H1 (cell line): Measurements from ENCODE around the gene ARHGEF2. TPM values are rescaled to one million over a fixed set of nuclear protein-coding genes. Genes with fewer than 3 reads are reported as not detected.

ENCODE experiments used
- CTCF ChIA-PET: fragments of 300-600 bp; sonication (Branson Sonifier 250); formaldehyde crosslinking; loops from one replicate; lab custom pipeline; 2021; ENCODE audit not compliant: partially characterized antibody; lab: Charles Lee
- POLR2A ChIA-PET: fragments of 300-600 bp; sonication (Branson Sonifier 250); formaldehyde crosslinking; loops from one replicate; lab custom pipeline; 2021; ENCODE audit warnings: inconsistent platforms; ENCODE audit not compliant: partially characterized antibody; lab: Charles Lee
- DNase-seq, 2 experiments: peaks; one replicate each; pipeline versions ENCODE4 v3.0.0 to v3.0.0-alpha.2; 2010 to 2022; ENCODE audit warnings: low spot score in 2 of 2, low read depth in 1 of 2, mixed read lengths in 1 of 2
- FAIRE-seq: peaks from 2 replicates; lab custom pipeline; 2011; peaks lifted over from hg19 to GRCh38; lab: Jason Lieb, UNC
- H2AFZ ChIP-seq: 2 replicates; pipeline ENCODE4 v1.8.1; 2012; ENCODE audit warnings: low read length, inconsistent platforms
- H2AK5ac ChIP-seq: 2 replicates; pipeline ENCODE4 v1.6.1; 2013; ENCODE audit warnings: low read depth, low read length
- H2BK120ac ChIP-seq: replicated peaks from 2 replicates; pipeline ENCODE3; 2013; ENCODE audit warnings: low read depth, low read length, inconsistent platforms
- H2BK12ac ChIP-seq: 2 replicates; pipeline ENCODE4 v1.6.1; 2013; ENCODE audit warnings: low read depth, low read length
- H2BK15ac ChIP-seq: 2 replicates; pipeline ENCODE4 v1.6.1; 2013; ENCODE audit warnings: low read length
- H2BK20ac ChIP-seq: 2 replicates; pipeline ENCODE4 v1.6.1; 2013; ENCODE audit warnings: low read length
- H2BK5ac ChIP-seq: 2 replicates; pipeline ENCODE4 v1.6.1; 2013; ENCODE audit warnings: low read depth, low read length
- H3K14ac ChIP-seq: 2 replicates; pipeline ENCODE4 v1.6.1; 2013; ENCODE audit warnings: inconsistent platforms; ENCODE audit not compliant: insufficient read length
- H3K18ac ChIP-seq: 2 replicates; pipeline ENCODE4 v1.6.1; 2013; ENCODE audit warnings: low read length; ENCODE audit errors: extremely low read depth
- H3K23ac ChIP-seq: 2 replicates; pipeline ENCODE4 v1.6.1; 2013; ENCODE audit warnings: inconsistent platforms; ENCODE audit not compliant: insufficient read length
- H3K23me2 ChIP-seq: 2 replicates; pipeline ENCODE4 v1.6.1; 2013; ENCODE audit warnings: low read depth, low read length
- H3K27ac ChIP-seq: 2 replicates; pipeline ENCODE4 v1.6.1; 2011; ENCODE audit warnings: low read depth, low read length, inconsistent platforms
- H3K27me3 ChIP-seq, 4 experiments: replicated peaks in 1 of 4; 1 replicate in 1 of 4; 2 replicates in 3 of 4; pipeline versions ENCODE4 v1.6.1 to v1.8.1; 2011 to 2013; ENCODE audit warnings: low read length in 3 of 4, mild to moderate bottlenecking in 3 of 4, inconsistent platforms in 2 of 4, mixed read lengths in 2 of 4, moderate library complexity in 1 of 4; ENCODE audit not compliant: control insufficient read depth in 3 of 4, insufficient read depth in 3 of 4; ENCODE audit errors: extremely low read depth in 1 of 4
- H3K36me3 ChIP-seq, 4 experiments: 2 replicates each; pipeline versions ENCODE4 v1.6.1 to v1.8.1; 2011 to 2013; ENCODE audit warnings: mild to moderate bottlenecking in 4 of 4, low read length in 3 of 4, moderate library complexity in 2 of 4, control low read depth in 1 of 4, inconsistent platforms in 1 of 4; ENCODE audit not compliant: insufficient read depth in 4 of 4, control insufficient read depth in 2 of 4
- H3K4ac ChIP-seq: replicated peaks from 2 replicates; pipeline ENCODE3; 2013; ENCODE audit warnings: low read length, low read depth, mixed read lengths, inconsistent platforms; ENCODE audit not compliant: insufficient read length
- H3K4me1 ChIP-seq, 4 experiments: replicated peaks in 1 of 4; 1 replicate in 1 of 4; 2 replicates in 3 of 4; pipeline versions ENCODE4 v1.6.1 to v1.8.1; 2011 to 2013; ENCODE audit warnings: low read length in 3 of 4, inconsistent platforms in 2 of 4, mixed read lengths in 1 of 4; ENCODE audit not compliant: insufficient read depth in 4 of 4, control insufficient read depth in 3 of 4
- H3K4me2 ChIP-seq, 2 experiments: 2 replicates each; pipeline versions ENCODE4 v1.6.1 to v1.8.1; 2011 to 2013; ENCODE audit warnings: low read depth in 2 of 2, low read length in 2 of 2, control low read depth in 1 of 2, inconsistent platforms in 1 of 2, mild to moderate bottlenecking in 1 of 2; ENCODE audit not compliant: insufficient read depth in 1 of 2
- H3K4me3 ChIP-seq, 4 experiments: fragments of 200-600, 300-600 bp in 1 of 4; sonication (generic), shearing (Covaris generic), sonication (Bioruptor Twin) in 1 of 4; 2 replicates each; pipeline versions ENCODE4 v1.5.1 to v1.8.1; 2011 to 2016; ENCODE audit warnings: low read length in 4 of 4, low read depth in 3 of 4, control low read depth in 2 of 4, inconsistent platforms in 2 of 4, mild to moderate bottlenecking in 2 of 4, mixed read lengths in 1 of 4, moderate library complexity in 1 of 4; ENCODE audit not compliant: insufficient read depth in 2 of 4; ENCODE audit errors: extremely low read depth in 1 of 4
- H3K56ac ChIP-seq: replicated peaks from 2 replicates; pipeline ENCODE3; 2013; ENCODE audit warnings: low read depth, mild to moderate bottlenecking, mixed read lengths, low read length, inconsistent platforms; ENCODE audit not compliant: insufficient read length
- H3K79me1 ChIP-seq: 2 replicates; pipeline ENCODE4 v1.6.1; 2013; ENCODE audit warnings: low read depth, low read length, control low read depth
- H3K79me2 ChIP-seq, 2 experiments: 2 replicates each; pipeline versions ENCODE4 v1.6.1 to v1.8.1; 2012 to 2013; ENCODE audit warnings: low read length in 2 of 2, mild to moderate bottlenecking in 2 of 2, inconsistent platforms in 1 of 2; ENCODE audit not compliant: insufficient read depth in 2 of 2, control insufficient read depth in 1 of 2
- H3K9ac ChIP-seq, 4 experiments: replicated peaks in 1 of 4; 1 replicate in 1 of 4; 2 replicates in 3 of 4; pipeline versions ENCODE4 v1.6.1 to v1.8.1; 2011 to 2013; ENCODE audit warnings: low read depth in 3 of 4, low read length in 3 of 4, control low read depth in 2 of 4, mild to moderate bottlenecking in 2 of 4, moderate library complexity in 2 of 4, inconsistent platforms in 1 of 4; ENCODE audit errors: extremely low read depth in 1 of 4
- H3K9me3 ChIP-seq, 2 experiments: 2 replicates each; pipeline versions ENCODE4 v1.6.1 to v1.8.1; 2012 to 2013; ENCODE audit warnings: mild to moderate bottlenecking in 2 of 2, moderate library complexity in 2 of 2, control low read depth in 1 of 2, inconsistent platforms in 1 of 2, low read depth in 1 of 2, low read length in 1 of 2, mixed read lengths in 1 of 2; ENCODE audit not compliant: insufficient read depth in 2 of 2
- H4K20me1 ChIP-seq, 2 experiments: replicated peaks in 1 of 2; 2 replicates each; pipeline versions ENCODE3 to v1.8.1; 2011 to 2013; ENCODE audit warnings: inconsistent platforms in 2 of 2, low read length in 2 of 2, mild to moderate bottlenecking in 1 of 2; ENCODE audit not compliant: insufficient read depth in 2 of 2, control insufficient read depth in 1 of 2
- H4K5ac ChIP-seq: 2 replicates; pipeline ENCODE4 v1.6.1; 2013; ENCODE audit warnings: low read length, low read depth, mixed read lengths, inconsistent platforms; ENCODE audit not compliant: insufficient read length
- H4K8ac ChIP-seq: 2 replicates; pipeline ENCODE4 v1.8.0; 2013; ENCODE audit warnings: mild to moderate bottlenecking, moderate library complexity, low read length, inconsistent platforms; ENCODE audit not compliant: insufficient read depth; ENCODE audit errors: extremely low read depth
- H4K91ac ChIP-seq: replicated peaks from 2 replicates; pipeline ENCODE3; 2013; ENCODE audit warnings: low read length, mixed read lengths, inconsistent platforms; ENCODE audit not compliant: insufficient read length
- ASH2L ChIP-seq: fragments of 200-600, 300-600 bp; sonication (generic); IDR thresholded peaks from one replicate; pipeline ENCODE4 v1.7.1; 2017; ENCODE audit warnings: low read length
- JUND ChIP-seq: IDR thresholded peaks from 2 replicates; pipeline ENCODE4 v1.6.1; 2011; ENCODE audit warnings: mild to moderate bottlenecking, improper control_type of control experiment, low read length
- KDM5A ChIP-seq: fragments of 200-600 bp; IDR thresholded peaks from 2 replicates; pipeline ENCODE4 v1.7.1; 2012; ENCODE audit warnings: mild to moderate bottlenecking, low read length, inconsistent platforms, mixed read lengths
- SIN3A ChIP-seq, 2 experiments: IDR thresholded peaks in 1 of 2; conservative IDR thresholded peaks in 1 of 2; 2 replicates each; pipeline ENCODE4 v1.6.1; 2011 to 2012; ENCODE audit warnings: low read length in 2 of 2, improper control_type of control experiment in 1 of 2, low read depth in 1 of 2, mild to moderate bottlenecking in 1 of 2
- SIX5 ChIP-seq: IDR thresholded peaks from 2 replicates; pipeline ENCODE4 v1.6.1; 2011; ENCODE audit warnings: mild to moderate bottlenecking, low read depth, low read length
- TAF7 ChIP-seq: optimal IDR thresholded peaks from 2 replicates; pipeline ENCODE3; 2011; ENCODE audit warnings: low read depth, mild to moderate bottlenecking, inconsistent platforms, low read length, moderate library complexity, borderline replicate concordance
- TBP ChIP-seq: IDR thresholded peaks from 2 replicates; pipeline ENCODE4 v1.6.1; 2011; ENCODE audit warnings: low read depth, low read length, improper control_type of control experiment
- WGBS, 2 experiments: shearing (Covaris generic) in 1 of 2; methylation state at CpG; one replicate each; pipeline versions ENCODE4 v1.1.6 to v1.1.7; 2013 to 2015; ENCODE audit warnings: low lambda C conversion rate in 2 of 2, mixed read lengths in 2 of 2, inconsistent platforms in 1 of 2, low coverage in 1 of 2, missing lambda C conversion rate in 1 of 2; ENCODE audit not compliant: insufficient replicate concordance in 2 of 2, insufficient coverage in 1 of 2, insufficient read length in 1 of 2; ENCODE audit errors: extremely low coverage in 1 of 2, missing lambda C conversion rate in 1 of 2; 5-methylcytosine and 5-hydroxymethylcytosine counted together
- polyA plus RNA-seq, 7 experiments: library from polyadenylated mRNA; depleted of rRNA in 3 of 7; stranded (reverse) in 5 of 7; unstranded in 2 of 7; fragments of >200 nt in 5 of 7; fragments of 200-250 nt in 2 of 7; gene quantifications; 1 replicate in 5 of 7; 2 replicates in 1 of 7; 4 replicates in 1 of 7; pipeline versions ENCODE4 v1.2.1 to v1.2.3, GENCODE V29; 2011 to 2013; ENCODE audit warnings: missing spikeins in 2 of 7, mixed read lengths in 2 of 7
- total RNA-seq: library from RNA; stranded (reverse); fragmentation: NEBNext Ultra II Directional; extraction: Animal tissue kit (Norgen Biotek cat#: 25700); gene quantifications from 2 replicates; pipeline ENCODE4 v1.2.1, GENCODE V29; 2021

The ARHGEF2 gene
- total and polyA plus RNA-seq, 2 of the 8 experiments (the other 6 are each of a cell fraction or from before 2014, with no cell fraction given): 42.7 to 80.5 TPM

DNA sequence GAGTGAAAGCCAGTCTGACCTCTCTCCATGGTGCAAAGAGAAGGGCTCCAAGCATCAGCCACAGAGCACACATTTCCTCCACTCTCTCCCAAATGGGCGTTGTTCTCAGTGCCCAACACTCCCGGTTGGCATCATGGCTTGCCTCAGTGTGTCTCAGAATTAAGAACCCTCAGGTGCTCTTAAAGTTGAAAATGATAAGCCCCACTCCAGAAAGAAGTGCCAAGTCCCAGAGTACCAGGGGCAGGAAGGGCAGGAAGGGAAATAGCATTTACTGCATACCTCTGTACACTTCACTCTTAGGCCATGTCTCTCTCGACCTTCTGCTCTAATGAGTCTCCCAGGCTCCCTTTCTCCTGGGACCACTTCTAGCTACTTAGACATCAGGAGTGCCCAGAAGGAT, 15.2 kb upstream of the ARHGEF2 start:
- Histone ChIP-seq H3K56ac (no peak overlapping the region), H4K5ac (no peak overlapping the region), H2BK15ac (no peak overlapping the region), H2BK12ac (no peak overlapping the region), H3K4me1 (peaks cover 0 to 7% (median 3%) of the 10 kb centered on the region in 4 experiments; a peak in 4 of 7 replicates), H2BK120ac (no peak overlapping the region), H3K36me3 (no peaks in the 10 kb centered on the region), H3K79me2 (no peaks in the 10 kb centered on the region), H3K4me3 (no peak overlapping the region), H3K4me2 (no peak overlapping the region), H3K14ac (no peak overlapping the region), H4K8ac (no peak overlapping the region), H4K20me1 (no peaks in the 10 kb centered on the region), H3K18ac (no peak overlapping the region), H2BK5ac (no peak overlapping the region; the same call in 1 of the 2 replicates), H3K23me2 (no peaks in the 10 kb centered on the region), H3K23ac (no peak overlapping the region), H3K9me3 (no peaks in the 10 kb centered on the region), H4K91ac (no peak overlapping the region), H3K79me1 (no peaks in the 10 kb centered on the region; the same call in 1 of the 2 replicates), H2AFZ (no peak overlapping the region), H3K27me3 (no peaks in the 10 kb centered on the region), H2BK20ac (no peak overlapping the region), H2AK5ac (no peak overlapping the region), H3K9ac (no peak overlapping the region), H3K27ac (no peak overlapping the region), H3K4ac (no peak overlapping the region)
- CTCF ChIA-PET: interaction anchor here (0.6 to 1.8 kb wide), 8 partner anchors 10 to 149 kb away, joined by 3 to 5 read pairs (median 4); no protein-coding TSS in a partner anchor
- DNase-seq: no peak
- FAIRE-seq: no peak
- POLR2A ChIA-PET: interaction anchor here (0.8 to 19.2 kb wide), 3 partner anchors 10 to 22 kb away, joined by 4 to 282 read pairs (median 4); partner anchors contain the start of gene ARHGEF2
- 97% methylated on average over 3 of the region's 3 CpGs; no CpG with 5 or more reads in 1 of the 2 experiments for WGBS, 2 experiments
- TF ChIP-seq KDM5A: no peak
- no peak for TF ChIP-seq TBP
- no peak for TF ChIP-seq SIX5
- no peak for TF ChIP-seq JUND
- TF ChIP-seq SIN3A (conservative IDR thresholded peaks at IDR 0.05 in 1 of 2, IDR thresholded peaks at IDR 0.05 in 1 of 2; ENCODE audit: low read depth in 1 of 2, low read length in 2 of 2): no peak
- no peak for TF ChIP-seq ASH2L
- TF ChIP-seq TAF7: no peak
